ENCODE data around the gene METRNL. TPM values are rescaled to one million over a fixed set of nuclear protein-coding genes. Genes with fewer than 3 reads are reported as not detected.

METRNL gene
- total and polyA plus RNA-seq, 4 donors = 0.67 to 9.0 (median 8.6) TPM

GRCh38 chr17:83057793-83058265, 21.6 kb upstream of the METRNL start:
- Histone ChIP-seq H3K9ac (ENCODE audit: low read depth in 1 of 2, low read length in 2 of 2) (no peak overlapping the region), H3K27me3 (ENCODE audit: control insufficient read depth in 4 of 4, insufficient read depth in 4 of 4, low read length in 3 of 4) (no peaks in the 10 kb centered on the region), H3K9me3 (ENCODE audit: control insufficient read depth in 4 of 4, low read length in 3 of 4) (no peaks in the 10 kb centered on the region), H3K27ac (ENCODE audit: low read depth in 1 of 2, low read length in 2 of 2) (no peak overlapping the region), H3K4me3 (ENCODE audit: low read depth in 1 of 3, low read length in 3 of 3) (no peak overlapping the region), H3K4me1 (ENCODE audit: control insufficient read depth in 4 of 4, insufficient read depth in 4 of 4, low read length in 3 of 4) (no peaks in the 10 kb centered on the region), H3K36me3 (ENCODE audit: control insufficient read depth in 4 of 4, insufficient read depth in 3 of 4, low read depth in 1 of 4, low read length in 3 of 4) (no peaks in the 10 kb centered on the region)
- TF ChIP-seq HNF4G (IDR thresholded peaks at IDR 0.05) (no peak), REST (IDR thresholded peaks at IDR 0.05) (no peak), RAD21 (IDR thresholded peaks at IDR 0.05) (no peak), YY1 (IDR thresholded peaks at IDR 0.05) (no peak), SP1 (IDR thresholded peaks at IDR 0.05) (no peak), TAF1 (conservative IDR thresholded peaks at IDR 0.05) (no peak), JUND (IDR thresholded peaks at IDR 0.05) (no peak), GABPA (IDR thresholded peaks at IDR 0.05 in 1 of 2, conservative IDR thresholded peaks at IDR 0.05 in 1 of 2) (no peak), HNF4A (conservative IDR thresholded peaks at IDR 0.05) (no peak), RXRA (IDR thresholded peaks at IDR 0.05) (no peak), FOXA1 (IDR thresholded peaks at IDR 0.05) (no peak), NR2F2 (IDR thresholded peaks at IDR 0.05) (no peak), EGR1 (IDR thresholded peaks at IDR 0.05; ENCODE audit: low read depth in 2 of 2) (no peak), ATF3 (IDR thresholded peaks at IDR 0.05) (no peak)
- TF ChIP-seq, protein P1, sequence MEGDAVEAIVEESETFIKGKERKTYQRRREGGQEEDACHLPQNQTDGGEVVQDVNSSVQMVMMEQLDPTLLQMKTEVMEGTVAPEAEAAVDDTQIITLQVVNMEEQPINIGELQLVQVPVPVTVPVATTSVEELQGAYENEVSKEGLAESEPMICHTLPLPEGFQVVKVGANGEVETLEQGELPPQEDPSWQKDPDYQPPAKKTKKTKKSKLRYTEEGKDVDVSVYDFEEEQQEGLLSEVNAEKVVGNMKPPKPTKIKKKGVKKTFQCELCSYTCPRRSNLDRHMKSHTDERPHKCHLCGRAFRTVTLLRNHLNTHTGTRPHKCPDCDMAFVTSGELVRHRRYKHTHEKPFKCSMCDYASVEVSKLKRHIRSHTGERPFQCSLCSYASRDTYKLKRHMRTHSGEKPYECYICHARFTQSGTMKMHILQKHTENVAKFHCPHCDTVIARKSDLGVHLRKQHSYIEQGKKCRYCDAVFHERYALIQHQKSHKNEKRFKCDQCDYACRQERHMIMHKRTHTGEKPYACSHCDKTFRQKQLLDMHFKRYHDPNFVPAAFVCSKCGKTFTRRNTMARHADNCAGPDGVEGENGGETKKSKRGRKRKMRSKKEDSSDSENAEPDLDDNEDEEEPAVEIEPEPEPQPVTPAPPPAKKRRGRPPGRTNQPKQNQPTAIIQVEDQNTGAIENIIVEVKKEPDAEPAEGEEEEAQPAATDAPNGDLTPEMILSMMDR (IDR thresholded peaks at IDR 0.05; ENCODE audit: low read depth, low read length, missing input control) = no peak
- TF ChIP-seq, protein P2, sequence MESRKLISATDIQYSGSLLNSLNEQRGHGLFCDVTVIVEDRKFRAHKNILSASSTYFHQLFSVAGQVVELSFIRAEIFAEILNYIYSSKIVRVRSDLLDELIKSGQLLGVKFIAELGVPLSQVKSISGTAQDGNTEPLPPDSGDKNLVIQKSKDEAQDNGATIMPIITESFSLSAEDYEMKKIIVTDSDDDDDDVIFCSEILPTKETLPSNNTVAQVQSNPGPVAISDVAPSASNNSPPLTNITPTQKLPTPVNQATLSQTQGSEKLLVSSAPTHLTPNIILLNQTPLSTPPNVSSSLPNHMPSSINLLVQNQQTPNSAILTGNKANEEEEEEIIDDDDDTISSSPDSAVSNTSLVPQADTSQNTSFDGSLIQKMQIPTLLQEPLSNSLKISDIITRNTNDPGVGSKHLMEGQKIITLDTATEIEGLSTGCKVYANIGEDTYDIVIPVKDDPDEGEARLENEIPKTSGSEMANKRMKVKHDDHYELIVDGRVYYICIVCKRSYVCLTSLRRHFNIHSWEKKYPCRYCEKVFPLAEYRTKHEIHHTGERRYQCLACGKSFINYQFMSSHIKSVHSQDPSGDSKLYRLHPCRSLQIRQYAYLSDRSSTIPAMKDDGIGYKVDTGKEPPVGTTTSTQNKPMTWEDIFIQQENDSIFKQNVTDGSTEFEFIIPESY (IDR thresholded peaks at IDR 0.05) = no peak
- TF ChIP-seq, protein P3, sequence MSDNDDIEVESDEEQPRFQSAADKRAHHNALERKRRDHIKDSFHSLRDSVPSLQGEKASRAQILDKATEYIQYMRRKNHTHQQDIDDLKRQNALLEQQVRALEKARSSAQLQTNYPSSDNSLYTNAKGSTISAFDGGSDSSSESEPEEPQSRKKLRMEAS (IDR thresholded peaks at IDR 0.05) = no peak
- WGBS = 88% methylated on average over 19 of the region's 19 CpGs
- no peak for DNase-seq (ENCODE audit: low spot score)
